Raji (cell line): ENCODE measurements around the gene KSR2.

Experiments
- POLR2A ChIP-seq: IDR thresholded peaks from 2 replicates; pipeline ENCODE4 v1.6.1; 2011; ENCODE audit warnings: low read depth, low read length, control low read depth; ENCODE audit not compliant: insufficient read depth

The KSR2 gene

DNA sequence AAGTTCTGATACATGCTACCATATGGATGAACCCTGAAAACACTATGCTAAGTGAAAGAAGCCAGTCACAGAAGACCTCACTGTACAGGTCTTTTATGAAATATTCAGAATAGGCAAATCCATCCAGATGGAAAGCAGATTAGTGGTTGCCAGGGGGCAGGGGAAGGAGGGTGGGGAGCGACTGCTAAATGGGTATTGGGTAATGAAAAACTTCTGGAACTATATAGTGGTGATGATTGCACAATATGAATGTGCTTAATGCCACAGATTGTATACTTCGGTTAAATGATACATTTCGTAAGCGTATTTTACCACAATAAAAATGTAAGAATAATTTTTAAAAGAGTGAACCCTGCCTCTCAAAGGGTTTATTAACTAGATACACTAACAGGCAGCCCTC is 11.8 kb upstream of the KSR2 start:
- TF ChIP-seq POLR2A: no peak

DNA sequence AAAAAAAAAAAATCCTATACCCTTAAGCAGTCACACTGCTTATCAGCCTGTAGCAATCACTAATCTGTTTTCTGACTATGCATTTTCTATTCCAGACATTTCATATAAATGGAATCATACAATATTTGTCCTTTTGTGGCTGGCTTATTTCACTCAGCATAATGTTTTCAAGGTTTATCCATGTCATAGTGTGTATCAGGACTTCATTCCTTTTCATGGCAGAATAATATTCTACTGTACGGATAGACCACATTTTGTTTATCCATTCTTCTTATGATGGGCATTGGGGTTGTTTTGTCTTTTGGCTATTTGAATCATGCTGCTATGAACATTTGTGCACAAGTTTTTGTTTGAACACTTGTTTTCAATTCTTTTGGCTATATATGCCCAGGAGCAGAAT is 8.6 kb upstream of the KSR2 start:
- no peak for TF ChIP-seq POLR2A

DNA sequence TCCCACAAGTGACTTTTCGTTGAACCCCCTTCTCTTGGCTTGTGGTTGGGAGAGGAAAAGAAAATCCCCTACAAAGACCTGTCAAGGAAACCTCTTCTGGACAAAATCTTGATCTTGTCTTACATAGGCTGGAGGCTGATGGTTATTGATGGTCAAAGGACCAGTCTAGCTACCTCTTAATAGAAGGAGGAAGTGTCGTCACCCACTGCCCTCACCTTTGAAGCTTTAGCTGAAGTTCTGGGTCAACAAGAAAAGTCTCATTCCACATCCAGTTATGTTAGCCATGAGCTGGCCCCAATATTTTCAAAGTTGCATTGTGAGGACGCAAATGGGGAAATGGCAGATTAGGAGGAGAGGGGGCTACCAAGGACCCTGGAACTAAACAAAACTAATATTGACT is 6.2 kb upstream of the KSR2 start:
- TF ChIP-seq POLR2A: no peak

DNA sequence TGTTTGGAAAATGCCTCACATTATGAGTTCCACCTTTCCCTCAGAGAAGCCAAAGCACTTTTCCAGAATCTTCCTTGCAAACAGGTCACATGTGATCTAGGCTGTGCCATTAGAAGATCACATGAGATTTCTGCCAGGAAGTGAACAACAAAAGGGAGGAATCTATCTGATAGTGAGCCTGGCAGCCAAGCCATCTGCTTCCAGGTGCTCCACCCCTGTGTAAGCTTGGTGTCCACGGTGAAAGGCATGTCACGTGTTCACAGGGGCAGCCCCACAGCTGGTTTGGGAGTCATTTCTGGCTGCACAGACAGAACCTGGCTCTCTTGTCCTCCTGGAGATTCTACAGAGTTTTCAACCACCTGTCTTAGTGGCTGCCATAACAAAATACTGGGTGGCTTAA is 3.5 kb upstream of the KSR2 start:
- TF ChIP-seq POLR2A: no peak

- no peak for TF ChIP-seq POLR2A
Observed at GRCh38 chr12:117970334-117970733, 1.5 kb upstream of the KSR2 start.

DNA sequence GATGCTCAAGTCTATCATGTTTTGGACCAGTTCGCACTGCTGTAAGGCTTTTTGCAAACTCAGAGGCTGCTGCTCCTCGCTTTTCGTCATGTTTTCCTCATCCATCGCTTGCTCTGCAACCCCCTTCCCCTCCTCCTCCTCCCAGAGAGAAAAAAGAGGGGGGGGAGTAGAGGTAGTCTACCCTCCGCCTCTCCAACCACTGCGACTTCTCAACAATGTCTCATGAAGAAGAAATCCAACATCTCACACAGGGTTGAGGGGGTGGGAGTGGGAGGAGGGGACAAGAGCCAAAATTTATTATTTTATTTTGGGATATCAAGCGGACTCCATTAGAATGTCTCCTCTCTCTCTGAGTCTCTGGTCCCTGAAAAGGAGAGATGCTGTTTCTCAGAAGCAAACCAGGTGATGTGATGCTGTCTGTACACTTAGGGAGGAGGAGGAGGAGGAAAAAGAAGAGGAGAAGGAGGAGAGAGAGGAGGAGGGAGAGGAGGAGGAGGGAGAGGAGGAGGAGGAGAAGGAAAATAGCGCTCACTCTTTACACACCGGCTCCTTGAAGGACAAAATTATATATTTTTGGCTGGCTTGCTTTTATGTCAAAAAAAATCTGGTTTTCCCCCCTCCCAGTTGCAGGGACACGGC is 520 bp downstream of the KSR2 start:
- no peak for TF ChIP-seq POLR2A

- TF ChIP-seq POLR2A: no peak
Observed at GRCh38 chr12:117967512-117967911, 1.3 kb downstream of the KSR2 start.

DNA sequence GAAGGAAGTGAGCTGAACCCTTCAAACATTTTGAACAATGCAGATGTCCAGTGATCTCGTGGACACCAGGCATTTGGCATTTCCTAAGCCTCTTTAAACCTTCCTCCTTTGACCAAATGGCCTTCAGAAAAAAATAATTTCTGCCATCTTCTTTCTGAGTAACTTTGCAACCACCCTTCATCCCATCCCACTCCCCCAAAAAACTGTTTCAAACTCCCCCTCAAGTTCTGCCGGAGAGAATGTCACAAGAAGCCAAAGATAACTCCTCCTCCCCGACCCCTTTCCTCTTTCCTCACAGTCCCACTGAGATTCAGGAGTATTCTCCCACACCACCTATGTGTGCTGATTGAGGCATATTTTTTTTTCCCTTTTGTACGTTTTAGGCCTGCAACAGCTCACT is 1.7 kb downstream of the KSR2 start:
- TF ChIP-seq POLR2A: no peak

GRCh38 chr12:117966511-117966910 is 2.3 kb downstream of the KSR2 start:
- no peak for TF ChIP-seq POLR2A

DNA sequence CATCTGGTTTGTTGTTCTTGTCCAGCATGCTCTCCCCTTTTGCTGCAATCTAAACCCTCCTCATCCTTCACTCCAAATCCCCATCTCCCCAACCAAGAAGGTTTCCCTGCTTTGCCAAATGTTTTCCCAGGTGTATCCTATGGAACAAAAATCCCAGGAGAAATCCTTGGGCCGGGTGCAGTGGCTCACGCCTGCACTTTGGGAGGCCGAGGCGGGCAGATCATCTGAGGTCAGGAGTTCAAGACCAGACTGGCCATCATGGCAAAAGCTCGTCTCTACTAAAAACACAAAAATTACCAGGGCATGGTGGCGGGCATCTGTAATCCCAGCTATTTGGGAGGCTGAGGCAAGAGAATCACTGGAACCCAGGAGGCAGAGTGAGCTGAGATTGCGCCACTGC is 5.0 kb downstream of the KSR2 start:
- TF ChIP-seq POLR2A: no peak

- TF ChIP-seq POLR2A: no peak
Observed at GRCh38 chr12:117936722-117937484, 31.9 kb downstream of the KSR2 start.

DNA sequence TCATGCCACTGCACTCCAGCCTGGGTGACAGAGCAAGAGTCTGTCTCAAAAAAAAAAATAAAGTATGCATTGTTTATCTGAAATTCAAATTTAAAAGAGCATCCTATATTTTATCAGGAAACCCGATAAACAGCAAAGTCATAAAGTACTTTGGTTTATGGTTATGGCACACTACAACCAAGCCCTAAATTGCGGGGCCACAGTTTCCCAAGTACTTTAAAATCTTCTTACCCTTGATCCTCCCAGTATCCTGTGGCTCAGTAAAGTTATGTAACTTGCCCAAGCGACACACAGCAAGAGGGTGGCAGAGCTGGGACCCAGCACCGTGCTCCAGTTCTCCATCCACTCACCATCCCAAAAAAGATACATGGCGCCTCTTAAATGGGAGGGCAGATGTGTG is 35.2 kb downstream of the KSR2 start:
- TF ChIP-seq POLR2A: no peak

DNA sequence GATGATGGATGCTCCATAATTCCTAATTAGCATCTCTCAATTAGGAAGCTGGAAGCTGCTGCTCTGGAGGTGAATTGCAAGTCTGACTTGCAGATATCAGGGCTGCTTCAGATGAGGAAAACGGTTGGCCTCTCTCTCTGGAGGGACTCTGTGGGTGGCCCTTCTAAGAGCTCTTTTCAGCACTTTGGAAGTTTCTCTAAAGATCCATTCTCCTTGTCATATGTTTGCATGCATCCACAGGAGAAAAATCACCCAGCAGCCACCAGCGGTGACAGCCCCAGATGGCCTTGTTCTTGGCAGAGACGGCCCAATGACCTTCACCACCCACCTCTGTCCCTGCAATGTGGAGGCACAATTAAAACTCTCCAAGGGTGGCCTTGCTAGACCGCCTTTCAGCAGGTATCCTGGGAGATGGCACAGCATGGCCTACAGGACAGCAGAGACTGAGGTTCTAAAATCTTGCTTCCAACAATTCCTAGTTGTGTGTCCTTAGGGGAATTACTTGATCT is 42.3 kb downstream of the KSR2 start:
- TF ChIP-seq POLR2A: no peak

GRCh38 chr12:117921929-117922777 is 46.6 kb downstream of the KSR2 start:
- TF ChIP-seq POLR2A: no peak

DNA sequence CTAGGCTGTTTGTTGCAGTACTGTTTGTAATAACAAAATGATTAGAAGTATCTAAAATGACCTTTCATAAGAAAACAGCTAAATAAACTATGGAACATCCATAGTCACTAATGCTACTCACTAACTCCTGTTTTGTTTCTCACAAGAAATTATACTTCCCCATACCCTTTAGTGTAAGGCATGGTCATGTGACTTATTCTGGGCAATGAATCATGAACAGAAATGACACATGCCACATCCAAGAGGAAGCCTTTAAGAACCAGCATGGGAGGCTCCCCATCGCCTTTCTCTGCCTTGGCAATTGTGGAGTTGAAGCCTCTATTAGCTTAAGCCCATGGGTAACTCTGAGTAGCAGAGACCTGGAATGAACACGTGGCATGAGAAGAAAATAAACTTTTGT is 49.3 kb downstream of the KSR2 start:
- no peak for TF ChIP-seq POLR2A

- TF ChIP-seq POLR2A: no peak
Observed at GRCh38 chr12:117914686-117915085, 54.1 kb downstream of the KSR2 start.
